Right atrium auricular region (tissue), 2 donors: ENCODE measurements around the gene TBC1D10B. TPM values are rescaled to one million over a fixed set of nuclear protein-coding genes. Genes with fewer than 3 reads are reported as not detected.

Experiments
- DNase-seq: peaks from one replicate; pipeline ENCODE4 v3.0.0-alpha.2; 2019; ENCODE audit warnings: low spot score
- H3K27ac ChIP-seq, 2 donors: fragments of 200-600 bp; sonication (generic); 1 replicate in 1 of 2; 2 replicates in 1 of 2; pipeline ENCODE4 v1.5.1; 2016 to 2019
- H3K27me3 ChIP-seq, 2 donors: fragments of 200-600 bp; sonication (generic); one replicate each; pipeline versions ENCODE4 v1.5.1 to v1.6.0; 2017 to 2019
- H3K36me3 ChIP-seq: fragments of 200-600 bp; sonication (generic); one replicate; pipeline ENCODE4 v1.5.1; 2016
- H3K4me1 ChIP-seq, 2 donors: fragments of 200-600 bp; sonication (generic); one replicate each; pipeline versions ENCODE4 v1.5.1 to v1.6.0; 2017 to 2019
- H3K4me3 ChIP-seq, 2 donors: fragments of 200-600 bp; sonication (generic); 1 replicate in 1 of 2; 2 replicates in 1 of 2; pipeline ENCODE4 v1.5.1; 2017 to 2019; ENCODE audit warnings: mild to moderate bottlenecking in 1 of 2, moderate library complexity in 1 of 2
- H3K9me3 ChIP-seq, 2 donors: fragments of 200-600 bp; sonication (generic); one replicate each; pipeline ENCODE4 v1.5.1; 2019
- CTCF ChIP-seq, 2 donors: fragments of 200-600 bp; sonication (generic); IDR thresholded peaks; one replicate each; pipeline ENCODE4 v1.5.1; 2019; ENCODE audit warnings: antibody characterized with exemption in 2 of 2
- total RNA-seq, 2 donors: library from RNA; depleted of rRNA; stranded (reverse); fragments of >200 nt; gene quantifications; one replicate each; pipeline ENCODE4 v1.1.0, GENCODE V29; 2016

The TBC1D10B gene
- total RNA-seq, 2 donors from 2014 or later, result 20.0 to 22.3 TPM

- no peak for TF ChIP-seq CTCF (IDR thresholded peaks at IDR 0.05)
- H3K27me3 ChIP-seq, result no peaks in the 10 kb centered on the region
- DNase-seq, result no peak
- H3K4me1 ChIP-seq, result peaks cover 0 to 55% of the 10 kb centered on the region in 2 donors
- H3K4me3 ChIP-seq, result peak overlapping the region; percentile 90
- H3K9me3 ChIP-seq, result no peaks in the 10 kb centered on the region
- H3K36me3 ChIP-seq, result peaks cover 27% of the 10 kb centered on the region
- H3K27ac ChIP-seq, result peak overlapping the region; percentile 81 to 85
Measured at GRCh38 chr16:30367349-30368009, 2.8 kb downstream of the TBC1D10B start.

GRCh38 chr16:30366511-30366910 is 3.8 kb downstream of the TBC1D10B start:
- no peak overlapping the region for H3K4me3 ChIP-seq
- H3K9me3 ChIP-seq, result no peaks in the 10 kb centered on the region
- DNase-seq, result no peak
- H3K36me3 ChIP-seq, result peaks cover 27% of the 10 kb centered on the region
- no peaks in the 10 kb centered on the region for H3K27me3 ChIP-seq
- no peak overlapping the region for H3K27ac ChIP-seq
- H3K4me1 ChIP-seq, result peaks cover 0 to 45% of the 10 kb centered on the region in 2 donors
- no peak for TF ChIP-seq CTCF (IDR thresholded peaks at IDR 0.05)

- no peak for TF ChIP-seq CTCF (IDR thresholded peaks at IDR 0.05)
- Histone ChIP-seq H3K4me3 (no peak overlapping the region), H3K9me3 (no peaks in the 10 kb centered on the region), H3K27ac (no peak overlapping the region), H3K27me3 (no peaks in the 10 kb centered on the region), H3K36me3 (peaks cover 27% of the 10 kb centered on the region), H3K4me1 (peaks cover 0 to 40% of the 10 kb centered on the region in 2 donors)
- DNase-seq, result no peak
Measured at GRCh38 chr16:30365200-30365599, 5.1 kb downstream of the TBC1D10B start.

GRCh38 chr16:30361180-30361579 is 9.1 kb downstream of the TBC1D10B start:
- Histone ChIP-seq H3K27me3 (no peaks in the 10 kb centered on the region), H3K9me3 (no peaks in the 10 kb centered on the region), H3K36me3 (peaks cover 55% of the 10 kb centered on the region), H3K4me3 (no peak overlapping the region), H3K4me1 (peaks cover 0 to 19% of the 10 kb centered on the region in 2 donors), H3K27ac (no peak overlapping the region)
- DNase-seq, result no peak
- no peak for TF ChIP-seq CTCF (IDR thresholded peaks at IDR 0.05)

GRCh38 chr16:30359871-30360170 is 10.5 kb downstream of the TBC1D10B start:
- H3K36me3 ChIP-seq, result peaks cover 45% of the 10 kb centered on the region

More at GRCh38 chr16:30359871-30360170, 10.5 kb downstream of the TBC1D10B start:
- DNase-seq, result no peak
- Histone ChIP-seq H3K4me1 (peaks cover 0 to 16% of the 10 kb centered on the region in 2 donors), H3K27me3 (no peaks in the 10 kb centered on the region), H3K27ac (no peak overlapping the region), H3K4me3 (no peak overlapping the region), H3K9me3 (no peaks in the 10 kb centered on the region)
- no peak for TF ChIP-seq CTCF (IDR thresholded peaks at IDR 0.05)
